GM19328 (cell line): Measurements from ENCODE around the gene TBC1D22A.
"Not testable (repeated sequence)": the region's sequence is repeated elsewhere in the genome, so short reads cannot be mapped to it uniquely, and the experiment has no call there.

Experiments
- ATAC-seq: cut with Tn5 transposase; IDR thresholded peaks from one replicate; pipeline ENCODE4 v1.9.1; 2021; ENCODE audit warnings: mild to moderate bottlenecking, moderate library complexity; ENCODE audit not compliant: unreplicated experiment

TBC1D22A gene

DNA sequence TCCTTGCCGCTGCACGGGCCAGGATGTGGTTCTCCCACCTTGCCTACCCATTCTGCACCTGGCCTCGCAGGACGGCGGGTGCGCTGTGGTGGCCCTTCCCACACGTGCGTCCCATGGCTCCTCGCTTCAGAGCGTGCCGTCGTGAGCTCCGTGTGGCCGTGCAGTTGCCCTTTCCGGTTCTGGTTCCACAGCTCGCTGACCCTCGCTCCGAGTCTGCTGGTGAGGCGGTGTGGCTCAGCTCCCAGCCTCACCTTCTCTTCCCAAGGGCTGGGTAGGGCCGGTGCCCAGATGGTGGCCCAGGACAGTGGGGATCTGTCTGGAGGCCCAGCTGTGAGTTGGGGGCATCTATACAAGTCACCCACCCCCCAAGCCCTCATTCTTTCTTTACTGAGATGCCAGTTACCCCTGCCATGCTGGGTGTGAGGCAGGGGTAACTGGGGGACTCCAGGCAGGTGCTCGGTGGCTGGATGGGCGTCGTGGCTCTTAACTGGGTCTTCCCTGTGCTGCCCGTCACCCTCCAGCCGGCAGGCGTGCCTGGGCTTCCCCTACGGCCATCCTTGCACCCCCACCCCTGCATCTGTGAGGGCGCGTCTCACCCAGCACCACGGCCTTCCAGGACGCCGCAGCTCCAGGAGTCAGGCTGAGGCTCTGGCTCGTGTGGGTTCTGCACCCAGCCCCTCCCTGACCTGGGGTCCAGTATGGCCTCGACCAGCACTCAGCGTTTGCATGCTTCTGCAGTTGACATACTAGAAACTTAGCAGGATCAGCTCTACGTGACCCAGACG is 395.2 kb downstream of the TBC1D22A start:
- ATAC-seq: no peak

DNA sequence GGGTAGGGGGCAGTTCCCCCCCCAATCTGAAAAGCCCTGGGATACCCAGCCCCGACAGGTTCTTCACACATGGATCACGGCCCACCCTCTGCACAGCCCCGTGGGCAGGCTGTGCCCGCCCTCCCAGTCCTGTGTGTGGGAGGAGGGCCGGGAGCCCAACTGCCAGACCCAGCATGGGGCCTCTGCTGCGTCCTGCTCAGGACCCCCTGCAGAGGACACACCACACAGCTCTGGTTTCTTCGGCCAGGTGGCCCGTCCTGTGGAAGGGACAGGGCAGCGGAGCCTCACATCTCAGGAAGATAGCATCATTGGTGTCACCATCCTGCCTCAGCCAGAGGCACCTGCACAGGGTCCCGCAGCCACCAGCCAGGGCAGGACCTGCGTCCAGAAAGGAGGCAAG is 396.0 kb downstream of the TBC1D22A start:
- ATAC-seq: no peak

DNA sequence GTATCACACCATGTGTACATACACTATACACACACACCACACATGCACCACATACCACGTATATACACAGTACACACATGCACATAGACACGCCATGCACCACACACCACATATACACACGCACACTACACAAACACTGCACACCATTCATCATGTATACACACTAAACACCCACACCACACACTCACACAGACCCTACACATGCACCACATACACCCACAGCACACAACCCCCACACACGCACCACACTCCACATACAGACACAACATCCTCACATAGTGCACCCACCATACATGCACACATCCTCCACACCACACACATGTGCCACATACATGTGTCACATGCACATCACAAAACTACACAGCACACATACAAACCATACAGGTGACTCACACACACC is 397.1 kb downstream of the TBC1D22A start:
- ATAC-seq: no peak

DNA sequence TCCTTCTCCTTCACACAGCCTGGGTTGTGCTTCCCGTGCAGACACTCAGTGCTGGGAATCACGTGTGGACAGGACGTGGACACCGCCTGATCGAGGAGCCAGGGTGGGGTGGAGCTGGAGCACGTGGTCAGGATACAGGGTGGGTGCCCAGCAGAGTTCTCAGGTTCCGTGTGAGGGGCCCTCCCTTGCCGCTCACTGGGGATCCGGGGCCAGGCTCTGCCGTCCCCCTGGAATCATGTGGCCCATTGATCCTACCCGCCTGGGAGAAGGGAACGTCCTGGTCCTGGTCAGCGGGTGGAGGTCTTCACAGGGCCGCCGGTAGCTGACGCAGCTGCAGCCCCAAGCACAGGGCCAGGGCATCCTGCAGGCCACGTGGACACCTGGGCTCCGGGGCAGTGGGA is 397.7 kb downstream of the TBC1D22A start:
- ATAC-seq: no peak

- no peak for ATAC-seq
These were observed 398.5 kb downstream of the TBC1D22A start for GRCh38 chr22:47160781-47161520.

GRCh38 chr22:47161631-47162030 is 399.2 kb downstream of the TBC1D22A start:
- ATAC-seq: no peak

- ATAC-seq: no peak
These were observed 400.4 kb downstream of the TBC1D22A start for GRCh38 chr22:47162865-47163264.

GRCh38 chr22:47163481-47163855 is 401.0 kb downstream of the TBC1D22A start:
- no peak for ATAC-seq

GRCh38 chr22:47163856-47164513 is 401.5 kb downstream of the TBC1D22A start:
- ATAC-seq: no peak

GRCh38 chr22:47164514-47165337 is 402.3 kb downstream of the TBC1D22A start:
- ATAC-seq: no peak

GRCh38 chr22:47165338-47166032 is 403.0 kb downstream of the TBC1D22A start:
- ATAC-seq: no peak

GRCh38 chr22:47166033-47166404 is 403.6 kb downstream of the TBC1D22A start:
- ATAC-seq: no peak

DNA sequence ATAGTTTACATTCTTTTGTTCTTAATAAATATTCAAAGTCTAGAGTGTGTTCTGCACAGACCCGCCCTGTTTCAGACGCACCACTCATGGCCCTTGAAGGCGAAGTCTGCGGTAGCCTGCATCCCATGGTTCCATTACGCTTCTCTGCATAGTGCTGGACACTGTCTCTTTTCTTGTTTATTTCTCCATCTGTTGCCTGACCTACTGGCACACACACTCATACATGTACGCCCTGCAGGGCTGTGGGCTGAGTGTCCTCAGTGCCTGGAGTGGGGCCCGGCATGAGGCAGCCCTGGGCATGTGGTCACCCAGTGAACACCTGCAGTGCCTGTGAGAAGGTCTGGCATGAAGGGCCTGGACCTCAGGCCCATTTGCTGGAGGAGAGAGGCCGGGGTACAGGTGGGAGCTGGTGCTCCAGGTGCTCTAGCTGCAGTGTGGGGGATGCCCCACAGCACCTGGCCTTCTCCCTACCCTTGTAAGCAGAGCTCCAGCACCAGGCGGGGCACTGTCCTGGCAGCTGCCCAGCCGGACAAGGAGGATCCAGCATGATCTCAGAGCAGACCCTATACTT is 404.1 kb downstream of the TBC1D22A start:
- no peak for ATAC-seq

DNA sequence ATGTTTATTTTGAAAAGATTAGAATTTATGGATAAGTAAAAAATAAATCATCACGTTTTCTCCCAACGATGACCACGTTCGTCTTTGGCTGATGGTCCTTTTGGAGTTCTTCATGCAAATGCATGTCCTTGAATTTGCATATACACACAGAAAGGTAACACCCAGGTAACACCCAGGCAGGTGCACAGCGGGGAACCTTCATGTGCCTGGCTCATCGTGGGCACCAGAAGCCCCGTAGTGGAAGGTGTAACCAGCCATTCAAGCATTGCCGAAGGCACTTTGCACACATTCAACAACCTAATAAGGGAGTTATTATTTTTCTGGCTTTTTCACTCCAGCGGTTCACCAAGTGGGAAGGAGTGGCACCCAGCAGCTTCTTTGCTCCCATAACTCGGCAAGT is 404.6 kb downstream of the TBC1D22A start:
- no peak for ATAC-seq

- ATAC-seq: not testable (repeated sequence)
These were observed 405.5 kb downstream of the TBC1D22A start for GRCh38 chr22:47167921-47168320.

GRCh38 chr22:47168441-47168840 is 406.0 kb downstream of the TBC1D22A start:
- ATAC-seq: no peak

- ATAC-seq: no peak
These were observed 406.7 kb downstream of the TBC1D22A start for GRCh38 chr22:47168900-47169800.

DNA sequence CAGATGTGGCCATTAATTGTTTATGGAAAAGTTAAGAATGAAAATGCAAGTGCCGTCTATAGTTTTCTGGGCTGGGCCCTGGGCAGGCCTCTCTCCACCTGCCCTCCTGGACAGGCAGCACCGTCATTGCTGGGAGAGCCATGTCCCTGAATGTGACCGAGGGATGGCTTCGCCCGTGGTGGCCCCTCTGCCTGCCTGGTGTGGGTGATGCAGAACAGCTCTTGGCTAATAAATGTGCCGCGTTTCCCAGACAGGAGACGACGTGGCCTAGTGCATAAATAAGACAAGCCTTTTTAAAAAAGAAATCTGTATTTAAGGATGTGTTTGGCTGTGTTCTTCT is 407.3 kb downstream of the TBC1D22A start:
- no peak for ATAC-seq
